Stimulated activated CD4-positive, alpha-beta T cell treated with anti-CD3 and anti-CD28 coated beads, TNF-alpha, amount 100 ng/mL, for 48 hours (primary cell): ENCODE measurements around the gene TMEM184B.
"Not testable (repeated sequence)": the region's sequence is repeated elsewhere in the genome, so short reads cannot be mapped to it uniquely, and the experiment has no call there.

ENCODE experiments used
- DNase-seq, 3 donors: peaks; one replicate each; pipeline ENCODE4 v3.0.0-alpha.2; 2020; ENCODE audit warnings: low read depth in 3 of 3

Gene TMEM184B

DNA sequence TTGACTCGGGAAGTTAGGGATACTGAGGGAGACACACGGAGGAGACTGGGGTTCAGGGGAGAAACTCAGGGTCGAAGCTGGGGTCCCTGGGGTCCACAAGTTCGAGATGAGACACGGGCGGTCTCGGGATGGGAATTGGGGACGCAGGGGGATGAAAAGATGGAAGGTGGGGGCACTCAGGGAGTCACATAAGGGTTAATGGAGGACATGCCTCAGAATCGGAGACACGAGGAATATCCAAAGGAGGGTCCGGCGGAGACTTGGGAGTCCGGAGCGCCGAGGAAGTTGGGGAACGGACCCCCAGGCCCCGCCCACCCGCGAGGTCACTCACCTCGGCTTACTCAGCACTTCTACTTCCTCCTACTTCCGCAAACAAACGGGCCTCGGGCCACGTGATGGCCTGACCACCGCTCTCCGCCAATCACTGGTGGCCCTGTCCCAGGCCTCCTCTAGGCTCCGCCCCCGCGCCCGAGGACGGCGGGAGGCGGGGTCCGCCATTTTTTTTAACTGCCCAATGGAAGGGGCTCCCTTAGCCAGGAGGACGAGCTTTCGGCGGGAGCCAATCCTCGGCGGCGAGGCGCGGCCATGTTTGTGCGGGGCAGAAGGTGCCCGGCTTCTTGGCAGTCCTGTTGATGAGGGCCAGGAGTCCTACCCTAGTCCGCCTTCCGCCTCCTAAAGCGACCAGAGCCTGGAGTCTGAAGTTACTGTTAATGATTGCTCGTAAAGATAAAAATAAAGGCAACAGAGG is 91.2 kb downstream of the TMEM184B start, which contains the start of gene PLA2G6:
Gene PLA2G6 (minus strand): TSS at position 378 of the 748 bp plus-strand sequence. CDS start 12,404 bp downstream, outside the sequence.
- DNase-seq = peak; percentile 95 to 98 (median 97)

DNA sequence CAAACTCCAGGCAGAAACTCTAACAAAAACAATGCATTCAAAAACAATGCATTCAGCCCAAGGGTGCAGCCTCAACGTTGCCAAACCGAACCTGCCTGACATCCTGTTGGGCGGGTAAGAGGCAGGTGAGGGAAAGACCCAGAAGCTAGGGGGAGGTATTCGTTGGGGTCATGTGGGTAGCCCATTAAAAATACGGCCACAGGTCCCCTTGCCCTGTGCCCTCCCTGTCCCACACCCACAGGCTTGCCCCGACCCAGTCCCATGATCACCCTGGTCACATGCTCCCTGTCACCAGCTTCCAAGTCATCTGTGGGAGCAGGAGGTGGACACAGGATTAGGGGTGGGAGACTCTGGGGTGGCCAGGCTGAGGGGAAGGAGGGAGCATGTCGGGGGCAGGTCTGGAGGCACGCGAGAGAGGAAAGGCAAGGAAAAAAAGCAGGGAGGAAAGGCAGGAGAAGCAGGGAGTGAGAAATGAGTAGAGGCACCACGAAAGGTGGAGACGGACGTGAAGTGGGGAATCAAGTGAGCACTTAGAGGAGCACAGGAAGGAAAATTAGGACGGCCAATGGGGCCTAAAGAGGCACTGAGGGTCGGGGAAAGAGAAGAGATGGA is 91.9 kb downstream of the TMEM184B start:
- DNase-seq = no peak

DNA sequence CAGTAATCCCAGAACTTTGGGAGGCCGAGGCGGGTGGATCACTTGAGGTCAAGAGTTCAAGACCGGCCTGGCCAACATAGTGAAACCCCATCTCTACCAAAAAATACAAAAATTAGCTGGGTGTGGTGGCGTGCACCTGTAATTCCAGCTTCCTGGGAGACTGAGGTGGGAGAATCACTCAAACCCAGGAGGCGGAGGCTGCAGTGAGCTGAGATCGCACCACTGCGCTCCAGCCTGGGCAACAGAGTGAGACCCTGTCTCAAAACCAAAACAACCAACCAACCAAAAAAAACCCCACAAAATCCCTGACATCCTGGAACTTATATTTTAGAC is 94.2 kb downstream of the TMEM184B start:
- not testable (repeated sequence) for DNase-seq

DNA sequence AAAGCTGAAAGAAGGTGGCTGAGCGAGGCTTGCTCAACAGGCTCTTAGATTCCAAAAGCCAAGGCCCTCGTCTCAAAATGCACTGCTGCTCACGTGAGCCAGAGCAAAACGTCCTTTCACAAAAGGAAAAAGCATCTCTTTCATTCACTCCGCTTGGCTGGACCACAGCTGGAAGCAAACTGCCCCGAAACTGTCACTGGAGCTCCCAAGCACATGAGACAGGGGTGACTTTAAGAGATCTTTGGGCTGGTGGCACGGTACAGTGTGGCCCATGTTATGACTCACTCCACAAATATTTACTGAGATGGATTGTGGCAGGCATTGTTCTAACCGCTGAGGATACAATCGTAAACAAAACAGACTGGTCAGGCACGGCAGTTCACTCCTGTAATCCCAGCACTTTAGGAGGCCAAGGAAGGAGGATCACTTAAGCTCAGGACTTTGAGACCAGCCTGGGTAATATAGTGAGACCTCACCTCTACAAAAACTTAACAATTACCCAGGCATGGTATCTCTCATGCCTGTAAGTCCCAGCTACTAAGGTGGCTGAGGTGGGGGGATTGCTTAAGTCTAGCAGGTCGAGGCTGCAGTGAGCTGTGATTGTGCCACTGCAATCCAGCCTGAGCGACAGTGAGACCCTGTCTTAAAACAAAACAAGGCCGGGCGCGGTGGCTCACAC is 94.7 kb downstream of the TMEM184B start:
- DNase-seq = no peak

DNA sequence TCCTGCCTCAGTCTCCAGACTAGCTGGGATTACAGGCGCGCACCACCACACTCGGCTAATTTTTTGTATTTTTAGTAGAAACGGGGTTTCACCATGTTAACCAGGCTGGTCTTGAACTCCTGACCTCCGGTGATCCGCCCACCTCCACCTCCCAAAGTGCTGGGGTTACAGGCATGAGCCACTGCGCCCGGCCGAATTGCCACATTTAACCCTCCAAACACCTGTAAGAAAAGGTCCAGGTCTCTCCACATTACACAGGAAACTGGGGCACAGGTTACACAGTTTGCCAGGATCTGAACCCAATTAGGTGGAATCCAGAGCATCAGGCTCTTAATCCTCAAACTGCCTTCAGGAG is 95.3 kb downstream of the TMEM184B start:
- not testable (repeated sequence) for DNase-seq

DNA sequence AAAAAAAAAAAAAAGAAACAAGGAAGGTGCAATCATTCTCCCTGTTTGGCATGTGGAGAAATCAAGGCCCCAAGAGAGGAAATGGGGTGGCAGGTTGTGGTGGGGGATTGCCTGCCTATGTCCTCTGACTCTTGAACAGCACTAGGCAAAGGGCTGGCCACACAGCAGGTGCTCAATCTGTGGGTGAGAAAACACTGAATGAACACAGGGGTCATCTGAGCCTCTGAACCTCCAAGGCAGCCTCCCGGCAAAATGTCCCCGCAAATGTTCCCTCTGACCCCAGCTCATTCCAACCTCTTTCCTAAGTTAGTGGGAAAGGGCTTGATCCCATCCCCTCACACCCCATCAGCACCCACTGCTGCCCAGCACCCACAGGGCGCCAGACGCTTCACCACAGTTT is 95.8 kb downstream of the TMEM184B start:
- DNase-seq = no peak

DNA sequence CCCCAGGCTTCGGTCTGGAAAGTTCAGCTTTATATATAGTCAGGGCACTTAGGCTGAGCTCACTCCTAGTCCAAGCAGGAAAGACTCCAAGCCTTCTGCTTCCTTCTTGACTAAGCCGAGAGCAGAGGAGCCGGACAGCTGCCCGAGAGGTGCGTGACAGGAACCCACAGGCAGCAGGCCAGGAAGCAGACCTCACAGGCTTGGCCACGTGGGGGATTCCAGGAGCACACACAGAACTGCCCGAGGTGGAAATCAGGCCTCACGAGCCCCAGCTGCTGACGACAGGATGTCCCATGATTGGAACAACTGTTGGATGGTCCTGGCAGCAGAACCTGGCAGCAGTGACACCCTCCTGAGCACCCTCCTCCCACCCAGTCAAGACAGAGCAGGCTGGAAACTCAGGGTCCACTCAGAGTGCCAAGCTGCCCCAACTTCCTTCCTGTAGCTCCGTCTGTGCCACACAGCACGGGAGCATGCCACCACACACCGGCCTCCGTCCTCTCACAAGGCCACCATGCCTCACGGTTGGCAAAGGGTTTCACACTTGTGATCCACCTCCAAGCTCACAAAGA is 96.6 kb downstream of the TMEM184B start:
- DNase-seq = no peak

DNA sequence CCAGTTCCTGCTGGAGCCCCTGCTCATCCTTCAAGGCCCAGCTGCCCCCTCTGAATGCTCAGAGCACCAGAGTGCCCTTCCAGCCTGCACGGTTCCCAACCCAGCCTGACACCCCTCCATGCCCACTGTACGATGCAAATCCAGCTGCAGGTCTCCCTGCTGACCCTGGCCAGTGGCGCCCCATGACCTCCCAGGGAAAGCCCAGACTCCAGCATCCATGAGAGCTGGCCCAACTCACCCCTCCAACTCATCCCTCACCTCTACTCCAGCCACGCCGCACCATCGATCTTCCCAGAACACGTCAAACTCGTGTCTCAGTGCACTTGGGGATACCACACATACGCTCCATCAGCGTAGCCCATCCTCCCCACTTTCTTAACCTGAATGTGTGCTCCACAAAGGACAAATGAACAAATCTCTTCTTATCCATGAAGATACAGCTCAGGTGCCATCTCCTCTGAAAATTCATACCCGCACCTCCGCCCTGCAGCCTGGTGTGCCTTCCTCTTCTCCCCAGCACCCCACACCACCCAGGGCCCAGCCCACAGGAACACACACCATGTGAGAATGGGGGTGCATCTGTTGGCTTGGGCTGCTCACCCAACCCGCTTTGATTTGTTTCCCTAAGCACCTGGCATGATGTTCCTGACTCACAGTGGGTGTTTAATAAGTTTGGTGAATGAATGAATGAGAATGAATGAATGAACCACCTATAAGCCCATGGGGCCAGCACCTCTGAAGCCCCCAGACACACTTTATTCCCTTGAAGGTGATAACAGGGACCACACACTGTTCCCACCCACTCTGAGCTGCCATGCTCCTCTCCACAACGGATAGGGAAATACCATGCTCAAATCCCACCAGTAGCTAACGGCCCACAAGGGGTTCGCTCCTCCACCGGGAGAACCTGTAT is 97.3 kb downstream of the TMEM184B start:
- no peak for DNase-seq

DNA sequence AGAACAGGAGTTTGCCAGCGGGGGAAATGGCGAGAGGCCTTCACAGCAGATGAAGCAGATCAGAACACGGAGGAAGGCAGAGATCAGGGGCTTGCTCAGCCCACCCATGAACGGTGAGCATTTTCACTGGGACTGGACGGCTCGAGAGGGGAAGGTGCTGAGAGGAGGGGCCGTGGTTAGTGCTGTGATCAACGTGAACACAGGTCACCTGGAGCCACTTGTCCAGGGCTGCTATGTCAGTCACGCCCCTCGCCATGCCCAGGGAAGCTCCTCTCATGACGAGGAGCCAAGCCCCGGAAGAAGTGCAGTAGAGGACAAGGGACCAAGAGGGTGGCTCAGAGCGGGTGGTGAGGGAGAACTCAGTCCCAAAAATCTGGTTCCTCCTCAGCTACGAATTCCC is 98.2 kb downstream of the TMEM184B start:
- no peak for DNase-seq

DNA sequence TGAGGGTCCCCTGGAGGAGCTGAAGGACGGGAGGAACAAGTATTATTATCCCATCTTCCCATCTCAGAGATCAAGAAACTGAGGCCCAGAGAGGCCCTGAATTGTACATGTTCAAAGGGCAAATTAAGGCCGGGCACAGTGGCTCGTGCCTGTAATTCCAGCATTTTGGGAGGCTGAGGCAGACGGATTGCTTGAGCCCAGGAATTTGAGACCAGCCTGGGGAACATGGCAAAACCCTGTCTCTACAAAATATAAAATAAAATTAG is 99.2 kb downstream of the TMEM184B start:
- DNase-seq = no peak

DNA sequence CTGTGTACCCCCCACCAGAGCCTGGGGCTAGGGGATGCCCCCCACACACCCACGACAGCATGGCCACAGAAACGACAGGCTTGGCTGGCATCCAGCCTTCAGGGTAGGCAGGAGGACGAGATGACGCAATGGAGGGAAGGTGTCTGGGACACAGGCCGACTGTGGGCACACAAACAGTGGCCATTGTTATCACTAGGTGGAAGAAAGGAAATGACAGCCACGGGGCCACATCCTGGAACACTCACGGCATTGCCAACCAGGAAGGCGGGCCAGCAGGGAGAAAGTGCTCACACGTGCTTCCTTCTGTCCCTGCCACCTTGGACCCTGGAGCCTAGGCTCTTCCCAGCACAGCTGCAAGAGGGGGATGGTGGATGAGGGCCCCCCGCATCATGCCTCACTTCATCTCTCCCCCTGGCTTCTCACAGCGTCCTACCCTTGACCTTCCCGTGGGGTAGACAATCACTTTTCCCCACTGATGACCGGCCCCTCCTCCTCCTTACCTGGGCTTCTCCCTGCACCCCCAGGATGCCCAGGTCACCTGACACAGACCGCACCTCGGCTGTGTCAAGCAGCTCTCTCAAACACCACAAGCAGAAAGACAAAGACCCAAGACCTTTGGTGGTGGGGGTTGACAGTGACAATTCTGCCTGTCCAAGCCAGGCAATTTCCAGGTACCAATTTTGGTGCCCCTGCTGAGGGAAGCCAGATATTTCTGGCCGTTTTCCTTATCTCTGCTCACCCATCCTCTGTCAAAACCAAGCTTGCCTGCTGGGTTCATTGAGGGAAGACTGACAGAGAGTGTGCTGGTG is 99.8 kb downstream of the TMEM184B start:
- no peak for DNase-seq

DNA sequence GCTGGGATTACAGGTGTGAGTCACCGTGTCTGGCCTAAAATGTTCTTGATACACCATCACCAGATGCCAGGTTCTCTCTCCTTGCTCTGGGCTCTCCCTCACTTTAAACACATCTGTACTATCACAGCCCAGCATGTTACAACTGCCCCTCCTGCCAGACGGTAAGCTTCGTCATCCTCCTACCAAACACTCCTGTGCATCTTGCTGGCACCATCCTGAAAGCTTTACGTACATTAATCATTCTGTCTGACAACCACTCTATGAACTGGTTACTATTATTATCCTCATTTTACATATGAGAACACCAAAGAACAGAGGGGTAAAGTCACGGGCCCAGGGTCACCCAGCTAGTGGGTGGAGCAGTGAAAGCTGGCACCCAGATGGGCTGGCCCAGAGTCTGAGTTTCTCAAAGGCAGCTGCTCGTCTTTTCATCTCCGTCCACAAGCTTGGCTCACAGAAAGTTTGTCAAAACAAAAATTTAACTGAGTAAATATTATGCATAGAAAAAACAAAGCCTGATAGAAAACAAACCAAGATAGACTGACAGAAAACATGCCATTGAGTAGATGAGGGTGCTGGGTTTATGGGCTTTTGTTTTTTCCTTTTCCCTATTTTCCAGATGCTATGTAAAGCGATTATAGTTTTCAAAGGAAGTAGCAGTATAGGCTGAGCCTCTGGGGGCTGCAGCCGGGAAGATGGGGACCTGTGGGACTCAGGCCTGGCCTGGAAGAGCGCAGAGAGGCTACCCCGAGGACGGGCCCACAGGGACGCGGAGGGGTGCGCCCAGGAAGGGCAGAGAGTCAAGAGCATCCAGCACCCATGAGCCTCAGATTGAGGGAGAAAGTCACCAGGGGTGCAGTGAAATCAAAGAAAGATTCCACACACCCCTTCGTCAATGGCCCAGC is 100.6 kb downstream of the TMEM184B start:
- no peak for DNase-seq

DNA sequence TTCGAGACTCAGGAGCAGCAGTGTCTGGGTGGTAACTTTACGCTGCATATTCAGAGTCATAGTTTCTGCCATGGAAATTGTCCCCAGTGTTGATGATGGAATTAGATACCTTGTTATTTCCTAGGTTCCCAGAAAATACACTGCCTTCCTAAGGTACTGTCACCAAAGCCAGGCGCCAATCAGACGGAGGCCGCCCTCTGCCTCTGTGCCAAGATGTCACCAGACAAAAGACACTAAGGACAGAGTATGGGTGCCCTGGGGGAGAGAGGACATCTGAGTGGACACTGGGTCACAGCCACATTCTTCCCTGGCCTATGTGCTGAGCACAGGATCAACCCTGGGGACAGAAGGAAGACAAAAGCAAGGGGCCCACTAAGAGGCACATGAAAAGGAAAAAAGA is 102.3 kb downstream of the TMEM184B start:
- no peak for DNase-seq
